HG02763 (cell line): ENCODE results near the gene TEDDM1.
"Not testable (repeated sequence)": the region's sequence is repeated elsewhere in the genome, so short reads cannot be mapped to it uniquely, and the experiment has no call there.

Experiments used
- ATAC-seq: cut with Tn5 transposase; IDR thresholded peaks from one replicate; pipeline ENCODE4 v1.9.1; 2021; ENCODE audit warnings: mild to moderate bottlenecking, moderate library complexity; ENCODE audit not compliant: unreplicated experiment

TEDDM1 gene, protein sequence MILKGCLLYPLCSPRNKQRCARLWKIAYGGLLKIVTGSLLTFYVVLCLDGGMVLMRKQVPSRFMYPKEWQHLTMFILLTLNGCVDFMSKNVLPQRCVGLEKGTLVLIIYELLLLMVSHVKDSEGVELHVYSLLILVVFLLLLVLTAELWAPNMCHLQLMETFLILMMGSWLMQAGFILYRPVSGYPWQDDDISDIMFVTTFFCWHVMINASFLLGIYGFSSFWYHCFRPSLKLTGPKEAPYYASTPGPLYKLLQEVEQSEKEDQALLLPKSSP

DNA sequence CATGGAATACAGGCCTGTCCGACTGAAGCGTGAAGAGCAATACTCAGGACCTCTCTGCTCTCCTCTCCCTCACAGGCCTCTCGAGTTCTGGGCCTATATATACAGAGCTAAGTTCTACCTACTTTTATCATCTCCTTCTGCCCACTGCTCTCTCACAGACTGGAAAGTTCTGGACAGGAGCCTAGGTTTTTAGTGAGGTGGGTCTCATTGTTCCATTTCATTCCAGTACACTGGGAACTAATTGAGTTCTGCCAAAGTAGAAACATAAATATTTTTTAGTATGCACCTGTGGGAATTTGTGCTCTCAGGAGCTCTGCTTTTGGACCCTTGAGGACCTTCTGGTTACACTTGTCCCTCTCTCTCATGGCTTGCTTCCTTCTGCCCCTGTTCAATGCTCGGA is at the start of gene TEDDM1:
TEDDM1 (minus strand) TSS at position 101 of the 400 bp plus-strand sequence. CDS start 182 bp downstream, outside the sequence.
- no peak for ATAC-seq

DNA sequence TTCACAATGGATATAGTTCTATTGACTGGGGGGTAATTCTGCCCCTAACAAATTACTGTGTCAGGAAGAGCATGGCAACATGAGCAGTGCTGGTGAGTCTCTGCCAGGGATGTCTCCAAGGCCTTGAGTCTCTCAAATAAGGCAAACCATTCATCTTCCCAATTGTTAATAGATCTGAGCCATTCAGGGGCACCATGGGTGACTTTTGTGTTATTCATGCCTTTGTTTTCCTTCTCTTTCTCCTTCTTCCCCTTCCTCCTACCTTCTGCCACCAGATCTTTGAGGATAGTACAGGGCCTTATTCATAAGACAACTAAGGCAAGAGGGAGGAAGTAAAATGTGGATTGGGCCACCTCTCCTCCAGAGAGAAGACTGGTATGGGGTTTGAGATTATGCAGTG is 49.6 kb upstream of the TEDDM1 start, which contains the start of gene RGSL1:
RGSL1 (plus strand) TSS at position 60 of the 400 bp plus-strand sequence; CDS start at position 80, 20 bp downstream.
- no peak for ATAC-seq

DNA sequence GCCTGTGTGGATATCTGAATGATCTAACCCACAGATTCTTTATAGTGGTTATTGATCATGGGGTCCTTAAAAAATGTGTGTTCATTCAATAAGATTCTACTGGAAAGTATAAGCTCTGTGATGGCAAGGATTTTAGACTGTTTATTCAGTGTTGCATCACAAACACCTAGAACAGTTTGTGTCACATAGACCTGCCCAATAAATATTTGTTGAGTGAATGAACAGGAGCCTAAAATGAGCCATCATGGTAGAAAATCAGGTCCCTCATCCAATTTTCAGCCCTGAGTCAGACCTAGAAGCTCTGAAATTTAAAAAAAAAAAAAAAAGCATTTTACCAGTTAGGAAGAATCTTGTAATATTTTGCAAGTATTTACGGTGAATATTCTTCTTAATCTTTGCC is 47.2 kb upstream of the TEDDM1 start:
- no peak for ATAC-seq

DNA sequence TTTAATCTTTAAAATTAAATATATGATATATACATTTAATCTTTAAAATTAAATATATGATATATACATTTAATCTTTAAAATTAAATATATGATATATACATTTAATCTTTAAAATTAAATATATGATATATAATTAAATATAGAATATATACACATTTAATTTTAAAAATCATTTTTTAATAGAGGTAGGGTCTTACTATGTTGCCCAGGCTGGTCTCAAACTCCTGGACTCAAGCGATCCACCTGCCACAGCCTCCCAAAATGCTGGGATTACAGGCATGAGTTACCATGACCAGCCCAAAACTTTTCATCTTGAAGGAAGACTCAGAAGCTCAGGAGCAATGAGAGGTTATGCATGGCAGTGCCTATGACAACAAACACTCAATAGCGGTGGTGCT is 46.7 kb upstream of the TEDDM1 start:
- ATAC-seq = not testable (repeated sequence)

DNA sequence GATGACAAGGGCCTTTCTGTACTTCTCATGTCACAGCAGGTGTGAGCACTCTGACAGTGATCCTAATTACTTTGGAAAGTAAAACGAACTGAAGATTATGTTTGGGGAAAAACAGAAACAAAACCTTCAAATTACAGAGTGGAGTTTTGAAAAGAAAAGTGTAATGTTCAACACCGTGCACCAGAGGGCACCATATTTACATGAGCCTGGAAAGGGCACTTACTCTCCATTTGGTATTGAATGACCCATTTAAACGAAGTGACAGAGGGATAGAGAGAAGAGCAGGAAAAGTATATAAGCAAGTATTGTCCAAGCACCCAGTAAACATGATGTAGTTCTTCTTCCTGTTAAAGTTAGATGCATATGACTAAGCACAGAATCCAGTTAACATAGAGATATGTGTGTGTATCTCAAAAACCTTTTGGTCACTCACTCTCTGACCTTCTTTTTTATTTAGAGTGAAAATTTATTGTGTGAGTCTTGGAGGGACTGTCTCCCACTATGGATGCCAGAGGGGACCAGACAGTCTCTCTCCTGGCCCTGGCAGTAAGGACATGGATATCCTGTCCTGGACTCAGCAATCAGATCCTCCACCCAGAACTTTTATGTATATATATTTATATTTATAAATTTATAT is 45.7 kb upstream of the TEDDM1 start:
- no peak for ATAC-seq

DNA sequence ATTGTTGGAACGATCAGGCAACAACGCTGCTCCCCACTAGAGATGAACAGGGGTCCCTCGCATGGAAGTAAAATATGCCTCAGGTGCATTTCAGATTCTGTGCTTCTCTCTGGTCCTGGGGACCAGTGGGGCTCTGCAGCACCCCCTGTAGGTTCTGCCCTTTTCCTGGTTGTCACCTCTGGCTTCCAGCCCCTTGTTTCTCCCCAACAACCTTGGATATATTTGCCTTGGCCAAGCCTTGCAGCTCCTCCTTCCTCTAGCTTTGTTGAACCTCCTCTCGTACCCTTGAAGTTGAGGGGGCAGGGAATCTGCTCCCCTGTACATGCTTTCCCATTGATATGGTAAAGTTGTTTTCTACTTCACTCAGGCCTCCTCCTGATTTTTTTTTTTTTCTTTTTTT is 44.0 kb upstream of the TEDDM1 start:
- ATAC-seq = no peak

DNA sequence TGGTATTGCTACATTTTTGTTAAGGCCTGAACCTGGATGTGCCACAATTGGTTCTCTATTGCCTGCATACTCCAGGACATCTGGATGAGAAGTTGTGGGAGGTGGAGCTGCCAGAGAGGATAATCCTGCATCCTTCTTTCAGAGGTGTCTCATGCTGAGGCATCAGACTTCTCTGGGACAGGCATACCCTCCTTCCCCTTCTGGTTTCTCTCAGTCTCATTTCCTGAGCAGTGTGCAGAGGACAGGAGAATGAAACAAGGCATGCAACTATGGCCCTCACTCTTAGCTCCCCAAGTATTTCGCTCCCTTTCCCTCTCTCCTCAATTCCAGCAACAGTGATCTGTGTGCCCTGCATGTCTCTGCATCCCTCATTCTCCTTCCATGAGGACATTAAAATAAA is 41.9 kb upstream of the TEDDM1 start:
- no peak for ATAC-seq

DNA sequence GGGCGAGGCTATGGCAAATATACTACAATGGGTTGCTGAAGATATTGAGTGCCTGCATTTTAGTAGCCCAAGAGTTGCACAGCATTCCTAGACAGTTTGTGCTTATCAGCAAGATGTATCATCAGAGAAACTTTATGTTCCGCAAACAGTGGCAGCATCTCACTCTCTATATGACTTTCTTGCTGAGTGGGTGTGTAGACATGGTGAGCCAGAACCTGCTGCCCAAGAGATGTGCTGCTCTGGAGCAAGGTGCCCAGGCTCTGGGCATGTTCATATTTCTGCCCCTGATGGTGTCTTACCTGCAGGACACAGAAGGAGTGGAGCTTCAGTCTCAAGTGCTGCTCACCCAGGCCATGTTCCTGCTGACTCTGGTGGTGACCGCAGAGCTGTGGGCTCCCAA is 41.3 kb upstream of the TEDDM1 start:
- ATAC-seq = no peak

DNA sequence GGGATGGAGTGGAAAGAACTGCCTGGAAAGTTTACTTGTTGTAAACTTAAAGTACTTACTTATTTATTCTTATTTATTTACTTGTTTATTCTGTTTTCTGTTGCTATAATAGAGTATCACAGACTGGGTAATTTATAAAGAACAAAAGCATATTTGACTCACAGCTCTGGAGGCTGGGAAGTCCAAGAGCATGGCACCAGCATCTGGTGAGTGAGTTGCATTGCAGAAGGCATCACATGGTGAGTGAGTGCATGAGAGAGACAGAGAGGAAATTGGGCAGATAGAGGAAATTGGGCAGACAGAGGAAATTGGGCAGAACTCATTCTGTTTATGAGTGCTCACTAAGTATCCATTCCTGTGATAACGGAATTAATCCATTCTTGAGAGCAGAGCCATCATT is 37.9 kb upstream of the TEDDM1 start:
- no peak for ATAC-seq

DNA sequence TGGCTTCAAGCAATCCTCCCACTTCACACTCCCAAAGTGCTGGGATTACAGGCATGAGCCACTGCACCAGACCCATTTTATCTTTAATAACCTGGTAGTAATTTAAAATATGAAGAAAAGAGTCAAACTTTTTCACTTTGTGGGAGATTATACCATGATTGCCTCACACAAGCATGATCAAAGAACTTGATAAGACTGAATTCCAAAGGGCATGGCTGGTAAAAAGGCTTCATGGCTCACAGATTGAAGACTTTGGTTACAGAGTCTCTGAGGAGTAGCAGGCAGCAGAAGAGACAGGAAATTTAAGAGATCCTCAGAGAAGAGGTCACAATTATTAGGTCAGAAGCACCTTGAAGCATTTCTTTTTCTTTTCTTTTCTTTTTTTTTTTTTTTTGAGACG is 33.1 kb upstream of the TEDDM1 start:
- ATAC-seq = no peak

DNA sequence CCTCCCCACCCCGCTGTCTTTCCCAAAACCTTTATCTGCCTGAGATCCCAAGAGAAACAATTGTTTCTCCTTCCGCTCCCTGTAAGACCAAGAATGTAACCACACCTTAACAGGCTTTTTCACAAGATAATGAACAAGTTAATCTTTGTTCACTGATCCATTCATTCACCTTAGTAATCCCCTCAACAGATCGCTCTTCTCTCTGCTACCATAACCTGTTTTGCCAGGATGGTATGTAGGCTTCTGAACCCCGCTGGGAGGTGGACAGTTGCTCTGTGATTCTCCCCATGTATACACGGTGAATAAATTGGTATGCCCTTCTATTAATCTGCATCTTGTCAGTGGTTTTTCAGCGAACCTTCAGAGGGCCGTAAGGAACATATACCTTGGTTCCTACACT is 30.8 kb upstream of the TEDDM1 start:
- no peak for ATAC-seq

DNA sequence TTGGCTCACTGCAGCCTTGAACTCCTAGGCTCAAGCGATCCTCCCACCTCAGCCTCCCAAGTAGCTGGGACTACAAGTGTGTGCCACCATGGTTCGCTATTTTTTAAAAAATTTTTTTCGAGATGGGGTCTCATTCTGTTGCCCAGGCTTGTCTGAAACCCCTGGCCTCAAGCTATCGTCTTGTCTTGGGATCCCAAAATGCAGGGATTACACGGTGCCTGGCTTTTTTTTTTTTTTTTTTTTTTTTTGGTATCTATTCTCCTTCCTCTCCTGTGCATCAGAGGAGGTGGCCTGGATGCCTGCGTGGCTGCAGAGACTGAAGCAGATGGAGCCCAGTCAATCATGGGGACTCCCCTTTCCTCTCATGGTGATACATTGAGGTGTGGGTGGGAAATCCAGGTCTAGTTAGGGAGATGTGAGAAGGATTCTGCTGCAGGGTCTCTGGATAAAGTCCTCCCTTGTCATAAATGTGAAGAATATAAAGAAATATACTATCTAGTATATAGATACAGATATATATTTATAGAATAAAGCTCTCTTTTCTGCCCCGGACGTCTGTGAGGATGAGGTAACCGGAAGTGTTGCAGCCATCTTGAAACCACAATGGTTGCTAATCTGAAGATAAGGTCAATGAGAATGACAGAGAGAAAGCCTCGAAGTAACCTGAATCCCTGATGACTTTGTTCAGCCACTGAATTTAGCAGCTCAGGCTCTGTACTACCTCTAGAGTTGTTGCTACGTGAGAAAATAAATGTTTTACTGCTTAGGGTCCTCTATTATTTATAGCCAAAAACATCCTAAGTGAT is 30.0 kb upstream of the TEDDM1 start:
- peak; percentile 37 for ATAC-seq

DNA sequence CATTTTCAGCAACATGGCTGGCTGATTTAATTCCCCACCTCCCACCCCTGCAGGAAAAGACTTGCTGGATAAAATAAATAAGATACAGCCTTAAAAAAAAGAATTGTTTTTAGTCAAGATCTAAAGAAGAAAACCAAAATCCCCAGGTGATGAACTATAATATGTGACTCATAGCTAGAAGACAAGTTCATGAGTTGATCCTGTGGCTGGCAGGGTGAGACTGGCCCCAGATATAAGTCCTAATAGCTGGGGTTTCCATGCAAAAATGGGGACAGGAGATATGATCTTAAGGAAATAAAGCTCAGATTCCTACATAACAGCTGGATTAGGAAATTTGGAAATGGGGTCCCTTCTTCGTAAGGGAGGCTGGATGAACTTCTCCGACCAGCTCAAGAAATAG is 27.6 kb upstream of the TEDDM1 start:
- ATAC-seq = no peak

DNA sequence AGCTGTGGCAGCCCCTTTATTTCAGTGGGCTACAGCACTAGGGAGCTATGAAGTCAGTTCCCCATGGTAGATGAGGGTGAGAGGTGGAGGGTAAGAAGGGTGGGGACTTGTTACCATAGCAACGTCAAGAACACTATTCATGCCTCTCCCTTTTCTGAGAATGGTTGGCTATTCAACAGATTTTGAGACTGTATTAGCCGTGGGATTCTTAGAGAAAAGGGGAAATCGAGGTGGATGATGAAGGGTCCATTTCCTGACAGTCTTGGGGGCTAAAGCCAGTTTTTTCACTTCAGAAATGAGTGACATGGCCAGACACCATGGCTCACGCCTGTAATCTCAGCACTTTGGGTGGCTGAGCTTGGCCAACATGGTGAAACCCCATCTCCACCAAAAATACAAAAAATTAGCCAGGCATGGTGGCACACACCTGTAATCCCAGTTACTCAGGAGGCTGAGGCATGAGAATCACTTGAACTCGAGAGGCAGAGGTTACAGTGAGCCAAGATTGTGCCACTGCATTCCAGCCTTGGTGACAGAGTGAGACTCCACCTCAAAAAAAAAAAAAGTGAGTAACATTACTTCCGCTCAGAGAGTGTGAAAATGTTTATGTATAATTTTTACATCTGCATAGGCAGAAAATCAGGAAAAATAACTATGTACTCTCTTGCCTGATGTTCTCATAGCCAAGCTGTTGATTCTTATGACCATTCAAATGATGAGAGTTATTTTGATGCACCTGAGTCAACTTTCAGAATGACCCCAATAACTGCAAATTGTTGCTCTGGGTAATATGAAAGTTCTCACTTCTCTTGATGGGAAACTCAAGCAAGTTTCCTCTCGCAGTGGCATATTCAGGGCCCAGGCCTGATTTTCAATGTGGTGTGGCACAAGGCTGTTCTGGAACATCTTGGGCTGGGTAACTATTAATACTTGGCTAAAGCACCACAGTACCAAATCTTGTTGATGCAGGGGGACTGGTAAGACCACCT is 26.3 kb upstream of the TEDDM1 start:
- peak; percentile 80 for ATAC-seq

DNA sequence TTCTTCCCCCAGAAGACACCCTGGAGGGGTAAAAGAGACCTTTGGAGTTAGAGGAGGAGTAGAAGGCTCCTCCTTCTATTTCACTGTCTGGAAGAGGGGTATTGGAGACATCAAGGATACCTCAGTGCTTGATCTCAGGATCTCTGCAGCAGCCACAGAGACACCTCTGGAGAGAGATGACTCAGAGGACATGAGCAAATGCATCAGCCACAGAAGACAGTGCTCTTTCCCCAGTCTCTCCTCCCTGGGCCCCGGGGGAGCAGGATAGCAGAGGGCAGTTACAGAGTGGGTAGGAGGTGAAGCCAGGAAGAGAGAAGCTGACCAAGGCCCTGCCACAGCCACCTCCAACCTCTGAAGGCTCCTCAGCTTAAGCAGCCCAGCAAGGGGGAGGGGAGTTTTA is 15.3 kb upstream of the TEDDM1 start:
- ATAC-seq = no peak

DNA sequence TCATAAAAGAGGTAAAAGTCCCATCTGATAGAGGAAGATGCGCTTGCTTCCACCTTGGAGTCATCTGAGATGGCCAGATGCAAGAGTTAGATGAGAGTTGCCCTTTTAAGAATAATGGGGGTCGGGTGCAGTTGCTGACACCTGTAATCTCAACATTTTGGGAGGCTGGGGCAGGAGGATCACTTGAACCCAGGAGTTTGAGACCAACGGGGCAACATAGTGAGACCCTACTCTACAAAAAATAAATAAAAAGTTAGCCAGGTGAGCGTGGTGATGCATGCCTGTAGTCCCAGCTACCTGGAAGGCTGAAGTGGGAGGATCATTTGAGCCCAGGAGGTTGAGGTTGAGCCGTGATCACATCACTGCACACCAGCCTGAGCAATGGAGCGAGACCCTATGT is 13.5 kb upstream of the TEDDM1 start:
- no peak for ATAC-seq

DNA sequence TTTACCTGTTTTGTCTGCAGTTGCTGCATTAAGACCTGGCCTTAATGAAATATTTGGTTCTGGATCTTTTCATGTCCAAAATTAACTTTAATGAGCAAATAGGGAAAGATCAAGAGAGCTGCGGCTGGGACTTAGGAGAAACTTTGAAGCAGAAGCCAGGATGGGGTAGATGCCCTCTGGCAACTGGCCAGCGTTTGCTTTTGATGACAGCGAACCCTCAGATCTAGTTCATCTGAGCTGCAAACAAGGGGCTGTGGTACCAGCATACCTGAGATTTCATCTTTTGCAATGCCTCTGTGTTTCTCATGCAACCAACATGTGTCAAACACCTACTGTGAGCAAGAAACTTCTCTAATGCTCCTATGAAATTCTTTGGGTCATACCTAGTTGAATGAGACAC is 13.0 kb upstream of the TEDDM1 start:
- no peak for ATAC-seq

DNA sequence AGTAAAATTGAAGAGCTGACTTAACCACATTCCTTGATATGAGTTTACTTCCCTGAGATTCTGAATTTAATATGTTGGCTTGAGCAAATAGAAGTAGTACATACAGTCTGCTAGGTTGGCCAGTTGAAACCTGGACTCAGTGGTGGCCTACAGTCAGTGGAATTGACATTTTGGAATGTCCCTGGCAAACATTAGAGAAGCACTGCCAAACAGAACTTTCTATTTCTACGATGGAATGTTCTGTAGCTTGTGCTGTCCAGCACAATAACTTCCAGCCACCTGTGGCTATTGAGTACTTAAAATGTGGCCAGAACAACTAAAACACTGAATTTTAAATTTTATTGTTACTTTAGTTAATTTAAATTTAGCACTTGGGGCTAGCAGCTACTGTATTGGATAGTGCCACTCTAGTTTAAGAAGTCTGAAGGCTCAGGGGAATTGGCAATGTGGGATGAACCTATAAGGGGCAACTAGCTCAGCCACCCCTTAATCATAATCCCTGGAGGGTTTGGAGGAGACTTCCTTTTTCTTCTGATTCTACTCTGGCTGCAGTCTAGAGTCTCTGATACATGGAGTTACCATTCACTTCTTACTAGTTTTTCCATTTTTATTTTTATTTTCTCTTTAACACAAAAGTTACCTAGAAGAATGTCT is 10.3 kb upstream of the TEDDM1 start:
- ATAC-seq = no peak

DNA sequence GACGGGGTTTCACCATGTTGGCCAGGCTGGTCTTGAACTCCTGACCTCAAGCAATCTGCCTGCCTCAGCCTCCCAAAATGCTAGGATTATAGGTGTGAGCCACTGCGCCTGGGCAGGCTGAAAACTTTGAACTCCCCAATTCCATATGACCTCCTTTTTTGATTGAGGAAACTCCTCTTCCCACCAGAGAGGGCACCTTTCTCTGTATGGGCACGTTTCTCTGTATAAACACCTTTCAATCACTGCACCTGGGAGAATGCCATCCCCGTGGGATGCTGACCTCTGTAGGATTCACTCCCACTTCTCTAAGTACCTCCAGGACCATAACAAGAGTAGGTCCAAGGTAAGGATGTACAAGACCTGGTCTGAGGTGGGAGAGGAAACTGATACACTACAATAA is 9.7 kb upstream of the TEDDM1 start:
- ATAC-seq = no peak

DNA sequence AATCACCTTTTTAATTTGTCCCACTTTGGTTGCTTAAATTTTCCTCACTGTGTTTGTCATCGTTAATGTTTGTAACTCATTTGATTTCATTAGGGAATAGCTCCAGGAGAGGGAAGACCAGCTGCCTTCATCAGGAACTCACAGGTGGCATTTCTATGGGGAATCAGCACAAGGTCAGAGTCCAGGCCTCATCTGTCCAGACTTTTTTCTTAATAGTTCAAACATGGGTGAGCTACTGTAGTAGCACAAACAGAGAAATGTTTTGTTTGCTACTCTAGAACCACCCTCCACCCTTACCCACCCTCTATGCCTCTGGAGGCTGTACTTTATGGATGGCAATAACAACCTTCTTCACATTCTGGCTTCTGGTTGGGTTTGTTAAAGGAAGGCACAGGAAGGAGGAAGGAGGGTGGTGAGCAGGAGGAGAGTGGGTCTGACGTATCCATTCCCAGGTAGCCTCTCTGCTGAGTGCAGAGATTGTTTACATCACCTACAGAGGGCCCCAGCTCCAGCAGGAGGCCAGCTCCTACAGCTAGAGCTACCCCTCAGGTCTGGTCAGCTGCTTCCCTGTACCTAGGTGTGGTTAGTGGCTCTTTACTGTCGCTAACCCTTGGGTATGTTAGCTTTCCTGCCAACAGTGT is 8.1 kb upstream of the TEDDM1 start:
- no peak for ATAC-seq
